Loucy (cell line): ENCODE results near the gene IFT43.

Source experiments
- CTCF ChIP-seq: fragments of 200-600 bp; sonication (generic); conservative IDR thresholded peaks from 2 replicates; pipeline ENCODE4 v1.5.1; 2014; ENCODE audit warnings: mild to moderate bottlenecking, antibody characterized with exemption, low read length
- EZH2phosphoT487 ChIP-seq: fragments of 200-600 bp; IDR thresholded peaks from 2 replicates; pipeline ENCODE4 v1.6.1; 2018; ENCODE audit warnings: antibody characterized with exemption, mild to moderate bottlenecking, moderate library complexity, borderline replicate concordance

- TF ChIP-seq CTCF (no peak), EZH2phosphoT487 (no peak)
These were observed 120.6 kb downstream of the IFT43 start for GRCh38 chr14:76106188-76106587.
